Activated T-cell treated with anti-CD3 and anti-CD28 coated beads, Interleukin-2, amount 50 U/mL, for 72 hours (primary cell): ENCODE data around the gene SYNDIG1. TPM values are rescaled to one million over a fixed set of nuclear protein-coding genes. Genes with fewer than 3 reads are reported as not detected.

Experiments
- ATAC-seq, 2 donors: fragments of 150-1000 bp; cut with Tn5 transposase; replicated peaks in 1 of 2; 2 replicates each; pipeline ENCODE4 v1.10.0; 2021; ENCODE audit warnings: moderate library complexity in 2 of 2, mild to moderate bottlenecking in 1 of 2
- DNase-seq, 2 donors: peaks; one replicate each; pipeline ENCODE4 v3.0.0; 2021 to 2022; ENCODE audit warnings: mixed read lengths in 1 of 2
- H3K27ac Mint-ChIP-seq: one replicate; pipeline ENCODE4 v1.8.0; 2022; ENCODE audit warnings: mild to moderate bottlenecking, moderate library complexity, mixed read lengths
- H3K27me3 Mint-ChIP-seq: one replicate; pipeline ENCODE4 v1.8.0; 2022; ENCODE audit warnings: low read depth, mixed read lengths
- H3K36me3 Mint-ChIP-seq, 2 donors: one replicate each; pipeline ENCODE4 v1.8.0; 2022; ENCODE audit warnings: mixed read lengths in 2 of 2, mild to moderate bottlenecking in 1 of 2; ENCODE audit not compliant: insufficient read depth in 2 of 2
- H3K4me1 Mint-ChIP-seq: one replicate; pipeline ENCODE4 v1.8.0; 2022; ENCODE audit warnings: low read depth, mixed read lengths
- H3K4me3 Mint-ChIP-seq, 2 donors: one replicate each; pipeline ENCODE4 v1.8.0; 2022; ENCODE audit warnings: mild to moderate bottlenecking in 2 of 2, mixed read lengths in 2 of 2, moderate library complexity in 2 of 2
- H3K9me3 Mint-ChIP-seq, 2 donors: one replicate each; pipeline ENCODE4 v1.8.0; 2022; ENCODE audit warnings: mixed read lengths in 2 of 2
- total RNA-seq, 2 donors: library from RNA; stranded (reverse); gene quantifications; one replicate each; pipeline ENCODE4 v1.2.3, GENCODE V29; 2022

Gene SYNDIG1
- total RNA-seq, 2 donors from 2014 or later, result not detected

DNA sequence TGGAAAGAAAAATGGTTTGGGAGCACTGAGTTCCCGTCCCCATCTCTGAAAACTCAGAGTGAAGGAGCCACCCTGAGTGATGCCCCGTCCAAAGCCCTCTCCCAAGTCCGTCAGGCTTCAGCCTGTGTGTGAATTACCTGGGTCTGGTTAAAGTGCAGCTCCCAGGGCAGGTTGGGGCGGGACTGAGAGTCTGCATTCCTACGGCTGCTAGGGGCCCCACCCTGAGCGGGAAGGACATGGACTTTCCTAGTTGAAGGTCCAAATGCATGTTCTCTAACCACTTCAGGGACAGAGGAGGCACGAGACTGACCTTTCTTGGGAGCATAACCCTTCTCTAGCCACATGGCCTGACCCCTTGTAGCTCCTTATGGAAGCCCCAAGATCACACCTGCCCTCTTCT lies 97.2 kb downstream of the SYNDIG1 start:
- Mint-ChIP-seq H3K9me3 (peaks cover 2 to 5% of the 10 kb centered on the region in 2 donors), H3K4me3 (no peak overlapping the region), H3K4me1 (no peaks in the 10 kb centered on the region), H3K27ac (no peak overlapping the region), H3K27me3 (no peaks in the 10 kb centered on the region), H3K36me3 (no peaks in the 10 kb centered on the region)
- DNase-seq (no peak), ATAC-seq (no peak)

- peaks cover 2 to 5% of the 10 kb centered on the region in 2 donors for H3K9me3 Mint-ChIP-seq
- no peaks in the 10 kb centered on the region for H3K36me3 Mint-ChIP-seq
- no peak overlapping the region for H3K27ac Mint-ChIP-seq
- H3K27me3 Mint-ChIP-seq, result no peaks in the 10 kb centered on the region
- H3K4me1 Mint-ChIP-seq, result no peaks in the 10 kb centered on the region
- no peak for ATAC-seq
- no peak for DNase-seq
- no peak overlapping the region for H3K4me3 Mint-ChIP-seq
These were observed 98.1 kb downstream of the SYNDIG1 start for GRCh38 chr20:24567508-24567907.

GRCh38 chr20:24568842-24569241 lies 99.4 kb downstream of the SYNDIG1 start:
- H3K9me3 Mint-ChIP-seq, result peaks cover 2% of the 10 kb centered on the region in 2 donors
- no peak overlapping the region for H3K4me3 Mint-ChIP-seq
- H3K27me3 Mint-ChIP-seq, result no peaks in the 10 kb centered on the region
- DNase-seq, result no peak
- H3K36me3 Mint-ChIP-seq, result no peaks in the 10 kb centered on the region
- no peaks in the 10 kb centered on the region for H3K4me1 Mint-ChIP-seq
- ATAC-seq, result no peak
- no peak overlapping the region for H3K27ac Mint-ChIP-seq

DNA sequence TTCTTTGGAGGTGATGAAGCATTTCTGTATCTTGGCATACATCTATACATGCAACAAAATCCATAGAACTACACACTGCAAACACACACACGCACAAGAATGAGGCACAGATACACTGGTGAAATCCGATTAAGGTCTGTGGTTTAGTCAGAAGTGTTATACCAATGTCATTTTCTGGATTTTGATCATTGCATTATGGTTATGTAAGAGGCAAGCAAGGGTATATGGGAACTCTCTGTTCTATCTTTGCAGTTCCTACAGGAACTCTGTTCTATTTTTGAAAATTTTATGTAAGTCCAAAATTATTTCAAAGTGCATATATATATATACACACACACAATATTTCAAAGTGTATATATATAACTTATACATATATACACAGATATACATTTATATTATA lies 101.7 kb downstream of the SYNDIG1 start:
- ATAC-seq (no peak), DNase-seq (no peak)
- Mint-ChIP-seq H3K36me3 (no peaks in the 10 kb centered on the region), H3K27ac (no peak overlapping the region), H3K4me3 (no peak overlapping the region), H3K4me1 (no peaks in the 10 kb centered on the region), H3K9me3 (no peaks in the 10 kb centered on the region), H3K27me3 (no peaks in the 10 kb centered on the region)

DNA sequence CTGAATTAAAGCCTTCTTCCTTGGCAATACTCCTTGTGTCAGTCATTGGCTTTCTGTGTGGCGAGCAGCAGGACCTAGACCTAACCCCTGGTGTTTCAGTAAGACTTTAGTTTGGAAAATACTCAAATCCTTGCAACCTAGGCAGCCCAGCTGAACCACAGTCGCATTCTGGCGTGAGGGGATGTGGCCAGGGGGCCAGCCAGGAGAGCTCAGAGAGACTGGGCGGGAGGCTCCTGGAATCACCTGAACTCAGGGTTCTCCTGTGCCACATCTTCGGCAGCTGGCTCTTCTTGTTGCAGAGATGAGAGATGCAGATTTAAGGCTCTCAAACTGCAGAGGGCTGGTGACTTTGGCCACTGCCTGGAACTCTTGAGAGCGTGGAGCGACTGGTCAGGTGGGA lies 102.7 kb downstream of the SYNDIG1 start:
- Mint-ChIP-seq H3K4me3 (no peak overlapping the region), H3K4me1 (no peaks in the 10 kb centered on the region), H3K36me3 (no peaks in the 10 kb centered on the region), H3K27me3 (no peaks in the 10 kb centered on the region), H3K27ac (no peak overlapping the region), H3K9me3 (no peaks in the 10 kb centered on the region)
- DNase-seq (no peak), ATAC-seq (no peak)

GRCh38 chr20:24572862-24573261 lies 103.4 kb downstream of the SYNDIG1 start:
- Mint-ChIP-seq H3K27me3 (no peaks in the 10 kb centered on the region), H3K9me3 (no peaks in the 10 kb centered on the region), H3K4me1 (no peaks in the 10 kb centered on the region), H3K36me3 (no peaks in the 10 kb centered on the region), H3K4me3 (no peak overlapping the region), H3K27ac (no peak overlapping the region)
- ATAC-seq (no peak), DNase-seq (no peak)

DNA sequence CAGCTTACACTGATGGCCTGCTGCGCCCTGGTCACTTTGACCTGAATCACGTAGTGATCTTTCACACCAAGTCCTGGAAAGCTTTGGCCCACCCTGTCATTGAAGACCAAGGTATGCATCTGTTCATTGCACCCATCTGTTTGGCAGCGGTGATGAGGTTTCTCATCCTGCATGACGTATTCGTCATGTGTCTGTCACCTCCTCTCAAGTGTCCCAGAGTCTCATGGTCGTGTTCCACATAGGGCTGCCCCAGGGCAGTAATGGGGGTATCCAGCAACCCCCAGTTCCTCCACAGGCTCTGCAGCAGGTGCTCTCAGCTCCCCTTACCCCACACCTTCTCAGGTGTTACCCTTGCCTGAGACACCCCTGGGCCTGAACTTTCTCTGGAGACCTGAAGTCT lies 104.1 kb downstream of the SYNDIG1 start:
- DNase-seq (no peak), ATAC-seq (no peak)
- Mint-ChIP-seq H3K27ac (no peak overlapping the region), H3K4me3 (no peak overlapping the region), H3K4me1 (no peaks in the 10 kb centered on the region), H3K36me3 (no peaks in the 10 kb centered on the region), H3K9me3 (no peaks in the 10 kb centered on the region), H3K27me3 (no peaks in the 10 kb centered on the region)

GRCh38 chr20:24574307-24574706 lies 104.9 kb downstream of the SYNDIG1 start:
- Mint-ChIP-seq H3K9me3 (no peaks in the 10 kb centered on the region), H3K4me3 (no peak overlapping the region), H3K4me1 (no peaks in the 10 kb centered on the region), H3K27me3 (no peaks in the 10 kb centered on the region), H3K27ac (no peak overlapping the region), H3K36me3 (no peaks in the 10 kb centered on the region)
- DNase-seq, result no peak
- ATAC-seq, result no peak

- ATAC-seq (no peak), DNase-seq (no peak)
- Mint-ChIP-seq H3K4me1 (no peaks in the 10 kb centered on the region), H3K27me3 (no peaks in the 10 kb centered on the region), H3K4me3 (no peak overlapping the region), H3K27ac (no peak overlapping the region), H3K36me3 (no peaks in the 10 kb centered on the region), H3K9me3 (no peaks in the 10 kb centered on the region)
These were observed 105.4 kb downstream of the SYNDIG1 start for GRCh38 chr20:24574797-24575196.

- Mint-ChIP-seq H3K4me3 (no peak overlapping the region), H3K9me3 (no peaks in the 10 kb centered on the region), H3K36me3 (no peaks in the 10 kb centered on the region), H3K27me3 (no peaks in the 10 kb centered on the region), H3K27ac (no peak overlapping the region), H3K4me1 (no peaks in the 10 kb centered on the region)
- DNase-seq (no peak), ATAC-seq (no peak)
These were observed 106.4 kb downstream of the SYNDIG1 start for GRCh38 chr20:24575811-24576210.

- Mint-ChIP-seq H3K4me3 (no peak overlapping the region), H3K4me1 (no peaks in the 10 kb centered on the region), H3K27me3 (no peaks in the 10 kb centered on the region), H3K27ac (no peak overlapping the region), H3K36me3 (no peaks in the 10 kb centered on the region), H3K9me3 (no peaks in the 10 kb centered on the region)
- DNase-seq (no peak), ATAC-seq (no peak)
These were observed 107.0 kb downstream of the SYNDIG1 start for GRCh38 chr20:24576447-24576846.

GRCh38 chr20:24577271-24577909 lies 108.0 kb downstream of the SYNDIG1 start:
- Mint-ChIP-seq H3K9me3 (no peaks in the 10 kb centered on the region), H3K4me3 (no peak overlapping the region), H3K27ac (no peak overlapping the region), H3K27me3 (no peaks in the 10 kb centered on the region), H3K4me1 (no peaks in the 10 kb centered on the region), H3K36me3 (no peaks in the 10 kb centered on the region)
- ATAC-seq, result no peak
- no peak for DNase-seq

- no peak overlapping the region for H3K4me3 Mint-ChIP-seq
- no peaks in the 10 kb centered on the region for H3K4me1 Mint-ChIP-seq
- ATAC-seq, result no peak
- no peaks in the 10 kb centered on the region for H3K36me3 Mint-ChIP-seq
- DNase-seq, result no peak
- H3K27me3 Mint-ChIP-seq, result no peaks in the 10 kb centered on the region
- no peak overlapping the region for H3K27ac Mint-ChIP-seq
- H3K9me3 Mint-ChIP-seq, result no peaks in the 10 kb centered on the region
These were observed 109.4 kb downstream of the SYNDIG1 start for GRCh38 chr20:24578567-24579415.

GRCh38 chr20:24579475-24579874 lies 110.0 kb downstream of the SYNDIG1 start:
- no peak overlapping the region for H3K4me3 Mint-ChIP-seq
- no peak for DNase-seq

More at GRCh38 chr20:24579475-24579874, 110.0 kb downstream of the SYNDIG1 start:
- H3K36me3 Mint-ChIP-seq, result no peaks in the 10 kb centered on the region
- ATAC-seq, result no peak
- no peak overlapping the region for H3K27ac Mint-ChIP-seq
- no peaks in the 10 kb centered on the region for H3K27me3 Mint-ChIP-seq
- H3K9me3 Mint-ChIP-seq, result no peaks in the 10 kb centered on the region
- no peaks in the 10 kb centered on the region for H3K4me1 Mint-ChIP-seq
